B cell (primary cell): Measurements from ENCODE around the gene FANCD2.

Source experiments
- CTCF ChIP-seq: fragments of 200-600 bp; IDR thresholded peaks from one replicate; pipeline ENCODE4 v1.8.0; 2022; ENCODE audit warnings: antibody characterized with exemption, mild to moderate bottlenecking
- EZH2 ChIP-seq: IDR thresholded peaks from 2 replicates; pipeline ENCODE4 v1.6.1; 2012; ENCODE audit warnings: borderline replicate concordance, low read depth, mild to moderate bottlenecking, moderate library complexity, low read length; ENCODE audit not compliant: insufficient read depth, poor library complexity, severe bottlenecking

GRCh38 chr3:10055097-10055496 is 28.9 kb downstream of the FANCD2 start:
- TF ChIP-seq CTCF (no peak), EZH2 (no peak)
